ENCODE data around the gene ZBTB46. TPM values are rescaled to one million over a fixed set of nuclear protein-coding genes. Genes with fewer than 3 reads are reported as not detected.
A peak's percentile ranks its signal among the peaks of the same experiment; 100 is the strongest.

The ZBTB46 gene
- total and polyA plus RNA-seq, 9 donors, result 4.1 to 55.1 (median 34.7) TPM

DNA sequence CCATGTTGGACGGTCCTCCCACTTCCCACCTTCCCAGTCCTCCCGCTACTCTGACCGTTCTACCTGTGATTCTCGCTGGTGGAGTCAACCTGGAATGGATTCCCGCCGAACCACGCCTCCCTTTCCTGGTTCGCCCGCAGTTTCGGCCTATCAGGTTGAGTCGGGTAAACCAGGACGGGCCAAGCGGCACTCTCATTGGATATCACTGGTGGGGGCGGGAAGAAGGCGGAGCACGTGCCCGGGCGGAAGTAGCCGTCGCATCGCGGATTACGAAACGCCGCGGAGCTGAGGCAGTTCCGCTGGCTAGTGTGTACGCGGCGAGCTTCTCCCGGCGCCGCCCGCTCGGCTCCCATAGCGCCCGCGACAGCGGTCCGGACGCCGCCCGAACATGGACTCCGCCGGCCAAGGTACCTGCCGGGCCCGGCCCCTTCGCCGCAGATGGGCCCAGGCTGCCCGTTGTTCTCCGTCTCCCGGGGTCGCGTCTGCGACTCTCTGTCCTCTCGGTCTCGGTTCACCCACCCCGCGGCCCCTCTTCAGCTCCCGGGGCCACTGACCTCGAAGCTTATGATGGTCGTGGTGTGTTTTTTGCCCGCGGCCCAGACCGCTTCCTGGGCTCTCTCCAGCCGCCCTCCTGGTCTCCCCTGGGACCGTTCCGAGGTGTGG lies 34.0 kb upstream of the ZBTB46 start, which contains the start of gene TPD52L2:
TPD52L2 (plus strand) TSS at position 293 of the 663 bp plus-strand sequence; CDS start at position 389, 96 bp downstream.
- peak; percentile 97 to 99 (median 99) for DNase-seq
- intact Hi-C loops (cut with DNase I), result loop anchor here (2.0 to 5.0 kb wide), 6 partner anchors 38 to 328 kb away; partner anchors contain the start of gene PTK6 (in 2 of the 4)
- H3K4me1 ChIP-seq (ENCODE audit: insufficient read depth), result peaks cover 7% of the 10 kb centered on the region
- H3K9me3 ChIP-seq, result no peaks in the 10 kb centered on the region
- no peak for TF ChIP-seq CTCF (IDR thresholded peaks at IDR 0.05)
- peak; percentile 72 for TF ChIP-seq POLR2A (IDR thresholded peaks at IDR 0.05)
- peak within 1 kb of the TSS; percentile 66 to 81 for H3K27ac ChIP-seq
- H3K4me3 ChIP-seq, result peak within 1 kb of the TSS; percentile 99
- no peaks in the 10 kb centered on the region for H3K27me3 ChIP-seq
- 0 to 1% (median 0%) methylated on average over 62 to 68 of the region's 68 CpGs for WGBS, 3 donors
- no peaks in the 10 kb centered on the region for H3K36me3 ChIP-seq

DNA sequence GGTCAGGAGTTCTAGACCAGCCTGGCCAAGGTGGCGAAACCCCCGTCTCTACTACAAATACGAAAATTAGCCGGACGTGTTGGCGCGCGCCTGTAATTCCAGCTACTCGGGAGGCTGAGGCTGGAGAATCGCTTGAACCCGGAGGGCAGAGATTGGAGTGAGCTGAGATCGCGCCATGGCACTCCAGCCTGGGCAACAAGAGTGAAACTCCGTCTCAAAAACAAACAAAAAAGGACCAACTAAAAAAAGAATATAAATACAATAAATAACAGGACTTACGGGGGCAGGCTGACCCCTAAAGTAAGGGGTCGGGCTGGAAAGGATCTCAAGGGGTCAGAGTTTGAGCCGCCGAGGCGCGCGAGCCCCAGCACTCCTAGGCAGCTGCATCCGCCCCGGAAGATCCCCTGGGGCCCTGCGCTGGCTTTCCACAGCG lies 33.5 kb upstream of the ZBTB46 start:
- TF ChIP-seq CTCF (IDR thresholded peaks at IDR 0.05) (peak in 1 of 3 donors; percentile 4), EP300 (IDR thresholded peaks at IDR 0.05) (no peak), POLR2A (IDR thresholded peaks at IDR 0.05) (no peak)
- Histone ChIP-seq H3K36me3 (no peaks in the 10 kb centered on the region), H3K4me3 (peak overlapping the region; percentile 99), H3K4me1 (ENCODE audit: insufficient read depth) (peaks cover 7% of the 10 kb centered on the region), H3K27ac (peak overlapping the region; percentile 66 to 80), H3K27me3 (no peaks in the 10 kb centered on the region), H3K9me3 (no peaks in the 10 kb centered on the region)
- intact Hi-C loops (cut with DNase I), result loop anchor here (2.0 to 5.0 kb wide), 6 partner anchors 37 to 327 kb away; partner anchors contain the start of gene PTK6 (in 2 of the 4)
- DNase-seq, result no peak
- 0 to 1% (median 0%) methylated on average over 25 of the region's 25 CpGs for WGBS, 3 donors

DNA sequence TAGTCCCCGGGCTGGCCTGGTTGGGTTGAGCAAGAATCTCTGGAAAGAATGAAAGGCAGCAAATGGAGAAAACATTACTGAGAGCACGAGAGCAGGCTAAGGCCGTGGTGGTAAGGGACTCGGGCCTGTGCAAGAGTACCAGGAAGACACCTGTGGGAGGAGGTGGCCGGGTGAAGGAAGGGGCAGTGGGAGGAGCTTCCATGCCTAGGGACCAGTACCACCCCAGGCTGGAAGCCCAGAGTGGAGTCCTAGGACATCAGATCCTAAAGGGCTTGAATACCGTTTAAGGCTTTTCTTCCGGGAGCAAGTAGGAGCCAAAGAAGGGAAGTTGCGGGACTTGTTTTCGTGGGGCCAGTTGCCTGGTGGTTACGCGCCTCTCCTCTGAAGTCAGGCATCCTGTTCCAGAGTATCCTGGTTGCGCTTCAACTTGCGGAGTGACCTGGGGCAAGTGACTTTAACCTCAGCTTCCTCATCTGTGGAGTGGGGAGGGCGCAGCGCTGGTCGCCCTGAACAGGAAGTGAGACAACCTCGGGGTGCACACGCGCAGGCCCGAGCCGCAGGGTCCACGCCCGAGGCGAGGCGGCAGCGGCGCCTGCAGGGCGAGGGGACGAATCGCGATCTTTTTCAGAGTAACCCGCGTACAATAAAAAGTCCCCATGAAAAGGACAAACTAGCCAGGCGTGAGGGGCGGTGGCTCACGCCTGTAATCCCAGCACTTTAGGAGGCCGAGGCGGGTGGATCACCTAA lies 32.9 kb upstream of the ZBTB46 start:
- Histone ChIP-seq H3K4me3 (peak overlapping the region; percentile 99), H3K4me1 (ENCODE audit: insufficient read depth) (peaks cover 12% of the 10 kb centered on the region), H3K9me3 (no peaks in the 10 kb centered on the region), H3K36me3 (no peaks in the 10 kb centered on the region), H3K27me3 (no peaks in the 10 kb centered on the region), H3K27ac (peak overlapping the region; percentile 66 to 80)
- TF ChIP-seq CTCF (IDR thresholded peaks at IDR 0.05), result peak; percentile 75 to 87 (median 87)
- TF ChIP-seq EP300 (IDR thresholded peaks at IDR 0.05), result no peak
- 7 to 9% (median 7%) methylated on average over 28 to 38 of the region's 38 CpGs for WGBS, 3 donors
- intact Hi-C loops (cut with DNase I), result loop anchor here (2.0 to 5.0 kb wide), 6 partner anchors 37 to 327 kb away; partner anchors contain the start of gene PTK6 (in 2 of the 4)
- peak; percentile 77 to 85 (median 80) for DNase-seq

DNA sequence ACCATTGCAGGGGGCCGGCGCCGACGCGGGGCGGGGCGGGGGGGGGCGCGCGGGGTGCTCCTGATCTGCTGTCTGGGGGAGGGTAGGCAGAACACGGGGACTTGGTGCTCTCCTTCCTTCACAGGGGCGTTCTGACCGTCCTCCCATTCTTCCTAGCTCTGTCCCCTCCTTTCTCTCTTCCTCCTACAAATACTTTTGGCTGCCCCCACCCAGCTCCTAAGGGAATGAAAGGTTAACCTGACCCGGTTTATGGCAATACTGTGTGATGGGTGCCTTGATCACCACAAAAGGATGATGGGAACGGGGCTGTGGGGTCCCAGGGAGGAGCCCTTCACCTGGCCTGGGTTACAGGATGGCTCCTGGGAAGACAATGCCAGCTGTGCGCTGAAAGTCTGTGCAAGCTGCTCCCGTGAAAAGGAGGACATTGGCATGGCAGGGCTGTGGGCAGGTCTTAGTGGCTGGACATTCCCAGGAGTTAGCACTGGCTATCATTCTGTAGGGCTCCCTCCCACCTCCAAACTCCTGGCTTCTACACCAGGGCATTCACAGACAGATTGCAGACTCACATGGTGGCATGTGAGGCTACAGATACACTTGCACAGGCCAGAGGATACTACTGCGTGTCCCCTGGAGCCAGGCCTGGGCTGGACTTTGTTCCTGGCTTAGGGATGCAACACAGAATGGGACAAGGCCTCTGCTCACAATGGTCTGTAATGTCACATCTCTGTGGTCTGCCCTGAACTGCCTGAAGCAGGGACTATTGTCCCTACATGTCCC lies 32.1 kb upstream of the ZBTB46 start:
- WGBS, 3 donors, result 59 to 74% (median 67%) methylated on average over 18 of the region's 18 CpGs

More for the DNA sequence above, 32.1 kb upstream of the ZBTB46 start:
- TF ChIP-seq EP300 (IDR thresholded peaks at IDR 0.05) (no peak), CTCF (IDR thresholded peaks at IDR 0.05) (no peak), POLR2A (IDR thresholded peaks at IDR 0.05) (no peak)
- no peak overlapping the region for H3K4me3 ChIP-seq
- H3K4me1 ChIP-seq (ENCODE audit: insufficient read depth), result peaks cover 20% of the 10 kb centered on the region
- intact Hi-C loops (cut with DNase I), result loop anchor here (5.0 kb wide), 5 partner anchors 36 to 326 kb away; partner anchors contain the start of gene PTK6 (in 2 of the 4)
- H3K9me3 ChIP-seq, result no peaks in the 10 kb centered on the region
- no peaks in the 10 kb centered on the region for H3K36me3 ChIP-seq
- peak overlapping the region in 1 of 2 donors; percentile 80 for H3K27ac ChIP-seq
- no peak for DNase-seq
- H3K27me3 ChIP-seq, result no peaks in the 10 kb centered on the region
